Natural killer cell (primary cell): ENCODE data around the gene PDE8B. TPM values are rescaled to one million over a fixed set of nuclear protein-coding genes. Genes with fewer than 3 reads are reported as not detected.

Source experiments
- ATAC-seq, 3 donors: fragments of 150-1000 bp in 2 of 3; fragments of 200-7000 bp in 1 of 3; cut with Tn5 transposase; 1 replicate in 1 of 3; 2 replicates in 2 of 3; pipeline ENCODE4 v1.10.0; 2021; ENCODE audit warnings: mild to moderate bottlenecking in 2 of 3, moderate library complexity in 2 of 3
- DNase-seq, 2 donors: peaks; one replicate each; pipeline versions ENCODE4 v3.0.0 to v3.0.0-alpha.2; 2013 to 2021; ENCODE audit warnings: mixed read lengths in 1 of 2
- H3K27ac ChIP-seq: one replicate; pipeline ENCODE4 v1.5.1; 2013; ENCODE audit warnings: mild to moderate bottlenecking, low read length
- H3K27me3 ChIP-seq: one replicate; pipeline ENCODE4 v1.6.1; 2013; ENCODE audit warnings: low read length; ENCODE audit not compliant: control insufficient read depth, insufficient read depth
- H3K36me3 ChIP-seq: one replicate; pipeline ENCODE4 v1.6.1; 2013; ENCODE audit warnings: low read length; ENCODE audit not compliant: control insufficient read depth, insufficient read depth
- H3K4me1 ChIP-seq: one replicate; pipeline ENCODE4 v1.6.1; 2013; ENCODE audit warnings: low read length; ENCODE audit not compliant: control insufficient read depth, insufficient read depth
- H3K4me3 ChIP-seq: one replicate; pipeline ENCODE4 v1.5.1; 2013; ENCODE audit warnings: low read length
- H3K9me3 ChIP-seq: one replicate; pipeline ENCODE4 v1.6.1; 2013; ENCODE audit warnings: low read length; ENCODE audit not compliant: control insufficient read depth, insufficient read depth
- H3K27ac Mint-ChIP-seq, 2 donors: one replicate each; pipeline ENCODE4 v1.8.0; 2022; ENCODE audit warnings: mild to moderate bottlenecking in 2 of 2, mixed read lengths in 2 of 2, moderate library complexity in 1 of 2
- H3K27me3 Mint-ChIP-seq, 2 donors: one replicate each; pipeline ENCODE4 v1.8.0; 2022; ENCODE audit warnings: low read depth in 2 of 2, mixed read lengths in 2 of 2
- H3K36me3 Mint-ChIP-seq: one replicate; pipeline ENCODE4 v1.8.0; 2022; ENCODE audit warnings: mixed read lengths
- H3K4me1 Mint-ChIP-seq, 2 donors: one replicate each; pipeline ENCODE4 v1.8.0; 2022; ENCODE audit warnings: mixed read lengths in 2 of 2
- H3K4me3 Mint-ChIP-seq: one replicate; pipeline ENCODE4 v1.8.0; 2022; ENCODE audit warnings: mild to moderate bottlenecking, moderate library complexity, mixed read lengths
- H3K9me3 Mint-ChIP-seq, 2 donors: one replicate each; pipeline ENCODE4 v1.8.0; 2022; ENCODE audit warnings: mixed read lengths in 2 of 2
- WGBS: methylation state at CpG from one replicate; pipeline ENCODE4 v1.1.7; 2013; ENCODE audit warnings: missing lambda C conversion rate; ENCODE audit not compliant: insufficient coverage; 5-methylcytosine and 5-hydroxymethylcytosine counted together
- intact Hi-C: fragments of 100-400 bp; cut with micrococcal nuclease; formaldehyde crosslinking; loops from one replicate; pipeline ENCODE4 v1.14.2; 2022
- total RNA-seq, 4 donors: library from RNA; stranded (reverse); fragments of 120-200 nt in 1 of 4; gene quantifications; one replicate each; pipeline versions ENCODE4 v1.2.3 to v1.2.4, GENCODE V29; 2013 to 2022
- TF ChIP-seq, protein P1 (sequence below): fragments of 200-600 bp; IDR thresholded peaks from one replicate; pipeline ENCODE4 v1.8.0; 2022; ENCODE audit warnings: antibody characterized with exemption

PDE8B gene
- total RNA-seq, 3 donors from 2014 or later (not counting 1 experiment from before 2014, with no cell fraction given), result 0.23 to 0.82 TPM; not detected in 1

DNA sequence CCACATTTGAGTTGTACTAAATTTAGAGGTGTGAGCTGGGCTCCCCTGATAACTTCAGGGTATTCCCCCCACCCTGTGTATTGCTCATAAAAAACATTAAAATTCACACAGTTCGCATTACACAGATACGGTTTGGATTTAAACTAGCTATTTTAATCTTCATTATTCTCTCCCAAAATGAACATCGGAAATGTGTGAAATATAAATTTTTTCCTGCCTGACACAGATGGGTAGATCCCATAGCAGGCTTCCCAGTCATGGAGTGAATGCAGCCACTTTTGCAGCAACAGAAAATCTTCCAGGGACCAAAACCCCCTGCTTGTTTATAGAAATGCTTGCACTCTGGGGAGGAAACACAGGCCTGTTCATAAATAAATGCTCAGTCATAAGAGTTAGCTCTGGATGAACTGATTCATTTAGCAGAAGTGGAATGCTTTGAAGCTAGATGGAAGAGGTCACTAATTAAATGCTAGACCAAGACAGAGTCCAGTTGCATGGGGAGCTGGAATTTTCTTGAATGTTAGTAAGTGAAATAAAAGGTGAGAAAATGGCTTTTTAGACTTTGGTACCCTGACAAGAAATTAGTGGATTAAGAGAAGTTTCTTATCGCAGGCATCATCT is 115.6 kb downstream of the PDE8B start:
- Mint-ChIP-seq H3K9me3 (no peaks in the 10 kb centered on the region), H3K4me1 (no peaks in the 10 kb centered on the region), H3K36me3 (no peaks in the 10 kb centered on the region), H3K27ac (no peak overlapping the region), H3K27me3 (peaks cover 6 to 23% of the 10 kb centered on the region in 2 donors), H3K4me3 (no peak overlapping the region)
- no peak overlapping the region for H3K4me3 ChIP-seq
- intact Hi-C loops, result no loop called here
- H3K4me1 ChIP-seq, result no peaks in the 10 kb centered on the region
- H3K9me3 ChIP-seq, result no peaks in the 10 kb centered on the region
- ATAC-seq (no peak), DNase-seq (no peak)
- H3K36me3 ChIP-seq, result no peaks in the 10 kb centered on the region
- WGBS, result 94% methylated on average over 3 of the region's 4 CpGs
- H3K27me3 ChIP-seq, result no peaks in the 10 kb centered on the region
- H3K27ac ChIP-seq, result no peak overlapping the region
- TF ChIP-seq, protein P1, sequence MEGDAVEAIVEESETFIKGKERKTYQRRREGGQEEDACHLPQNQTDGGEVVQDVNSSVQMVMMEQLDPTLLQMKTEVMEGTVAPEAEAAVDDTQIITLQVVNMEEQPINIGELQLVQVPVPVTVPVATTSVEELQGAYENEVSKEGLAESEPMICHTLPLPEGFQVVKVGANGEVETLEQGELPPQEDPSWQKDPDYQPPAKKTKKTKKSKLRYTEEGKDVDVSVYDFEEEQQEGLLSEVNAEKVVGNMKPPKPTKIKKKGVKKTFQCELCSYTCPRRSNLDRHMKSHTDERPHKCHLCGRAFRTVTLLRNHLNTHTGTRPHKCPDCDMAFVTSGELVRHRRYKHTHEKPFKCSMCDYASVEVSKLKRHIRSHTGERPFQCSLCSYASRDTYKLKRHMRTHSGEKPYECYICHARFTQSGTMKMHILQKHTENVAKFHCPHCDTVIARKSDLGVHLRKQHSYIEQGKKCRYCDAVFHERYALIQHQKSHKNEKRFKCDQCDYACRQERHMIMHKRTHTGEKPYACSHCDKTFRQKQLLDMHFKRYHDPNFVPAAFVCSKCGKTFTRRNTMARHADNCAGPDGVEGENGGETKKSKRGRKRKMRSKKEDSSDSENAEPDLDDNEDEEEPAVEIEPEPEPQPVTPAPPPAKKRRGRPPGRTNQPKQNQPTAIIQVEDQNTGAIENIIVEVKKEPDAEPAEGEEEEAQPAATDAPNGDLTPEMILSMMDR, result no peak

DNA sequence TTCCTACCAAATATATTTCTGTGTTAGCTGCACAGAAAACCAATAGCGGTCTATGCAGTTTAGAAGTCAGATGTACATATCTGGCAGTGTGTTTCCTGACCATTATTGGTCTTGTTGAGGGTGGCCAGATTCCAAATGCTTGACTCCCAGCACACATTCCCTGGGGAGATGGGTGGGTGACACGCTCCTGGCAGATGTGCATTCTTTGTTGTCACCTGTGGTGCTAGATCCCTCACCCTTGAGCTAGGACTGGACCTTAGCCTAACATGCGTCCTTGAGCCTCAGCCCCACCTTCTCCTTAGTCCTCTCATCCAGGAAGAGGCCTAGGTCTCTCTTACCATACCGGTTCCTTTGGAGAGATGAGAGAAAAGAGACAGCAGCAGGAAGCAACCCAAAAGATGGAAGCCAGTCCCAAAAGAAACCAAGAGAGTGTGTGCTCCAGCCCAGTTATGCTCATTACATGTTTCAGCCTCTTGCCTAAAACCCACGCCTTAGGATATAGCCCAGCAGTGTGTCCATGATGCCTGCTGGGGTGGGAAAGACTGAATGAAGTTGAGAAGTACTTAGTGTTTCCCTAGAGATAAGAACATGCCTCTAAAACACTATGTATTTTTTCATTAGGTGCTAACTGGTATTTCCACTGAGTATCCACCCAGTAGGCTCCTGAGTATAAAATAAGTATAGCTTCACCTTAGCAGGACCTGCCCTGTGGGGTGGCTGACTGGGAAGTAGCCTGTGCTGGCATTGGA is 116.7 kb downstream of the PDE8B start:
- Mint-ChIP-seq H3K27me3 (peaks cover 9 to 32% of the 10 kb centered on the region in 2 donors), H3K9me3 (no peaks in the 10 kb centered on the region)
- WGBS, result 93% methylated on average over 5 of the region's 5 CpGs

DNA sequence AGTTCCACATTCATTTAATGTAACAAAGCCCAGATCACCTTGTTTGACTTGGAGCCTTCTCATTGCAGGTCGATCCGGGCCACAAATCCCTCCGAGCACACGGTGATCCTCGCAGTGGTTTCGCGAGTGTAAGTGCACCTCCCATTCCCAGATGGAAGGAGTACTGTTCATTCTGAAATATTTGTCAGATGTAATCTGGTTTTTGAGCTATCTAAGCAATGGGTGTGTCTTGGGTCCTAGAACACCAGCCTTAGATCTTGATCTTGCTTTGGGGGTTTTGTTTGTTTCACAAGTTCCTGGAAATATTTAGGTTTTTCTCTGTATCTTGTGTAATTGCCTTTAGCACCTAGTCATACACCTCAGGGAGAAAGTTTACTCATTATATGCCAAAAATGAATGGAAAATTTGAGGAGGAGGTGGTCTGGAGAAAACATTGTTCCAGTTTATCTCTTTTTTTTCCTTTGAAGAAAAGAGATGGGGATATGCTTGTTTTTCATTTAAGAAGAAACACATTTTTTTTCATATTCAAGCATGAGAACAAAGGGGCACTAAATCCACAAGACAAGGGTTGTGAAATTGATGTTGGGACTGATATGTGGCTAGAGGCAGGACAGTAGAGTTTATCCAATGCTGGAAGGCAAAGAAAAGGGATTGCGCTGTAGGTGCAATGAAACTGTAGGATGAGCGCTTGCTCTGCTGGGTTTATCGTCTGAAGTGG is 118.6 kb downstream of the PDE8B start:
- intact Hi-C loops, result no loop called here
- no peaks in the 10 kb centered on the region for H3K9me3 Mint-ChIP-seq
- no peaks in the 10 kb centered on the region for H3K4me1 Mint-ChIP-seq
- H3K36me3 ChIP-seq, result no peaks in the 10 kb centered on the region
- no peak for DNase-seq
- no peaks in the 10 kb centered on the region for H3K9me3 ChIP-seq
- H3K27ac Mint-ChIP-seq, result no peak overlapping the region
- 98% methylated on average over 10 of the region's 10 CpGs for WGBS
- peaks cover 11 to 38% of the 10 kb centered on the region in 2 donors for H3K27me3 Mint-ChIP-seq
- H3K27me3 ChIP-seq, result no peaks in the 10 kb centered on the region
- no peak overlapping the region for H3K4me3 Mint-ChIP-seq
- TF ChIP-seq, protein P1, result no peak
- no peak for ATAC-seq
- H3K27ac ChIP-seq, result no peak overlapping the region
- no peaks in the 10 kb centered on the region for H3K36me3 Mint-ChIP-seq
- H3K4me3 ChIP-seq, result no peak overlapping the region
- H3K4me1 ChIP-seq, result no peaks in the 10 kb centered on the region

More for the DNA sequence above, 116.7 kb downstream of the PDE8B start:
- H3K27ac ChIP-seq, result no peak overlapping the region
- H3K36me3 ChIP-seq, result no peaks in the 10 kb centered on the region
- no peaks in the 10 kb centered on the region for H3K9me3 ChIP-seq
- H3K27ac Mint-ChIP-seq, result no peak overlapping the region
- H3K4me3 Mint-ChIP-seq, result no peak overlapping the region
- no peaks in the 10 kb centered on the region for H3K4me1 ChIP-seq
- H3K4me1 Mint-ChIP-seq, result no peaks in the 10 kb centered on the region
- TF ChIP-seq, protein P1, result no peak
- no peaks in the 10 kb centered on the region for H3K36me3 Mint-ChIP-seq
- DNase-seq (no peak), ATAC-seq (no peak)
- intact Hi-C loops, result no loop called here
- H3K4me3 ChIP-seq, result no peak overlapping the region
- no peaks in the 10 kb centered on the region for H3K27me3 ChIP-seq
